Mucosa of descending colon (tissue), 3 donors: ENCODE data around the gene SHE. TPM values are rescaled to one million over a fixed set of nuclear protein-coding genes. Genes with fewer than 3 reads are reported as not detected.
A peak's percentile ranks its signal among the peaks of the same experiment; 100 is the strongest.

ENCODE experiments used
- ATAC-seq: fragments of 200-7000 bp; cut with Tn5 transposase; one replicate; pipeline ENCODE4 v1.9.1; 2020; ENCODE audit warnings: mild to moderate bottlenecking, moderate library complexity
- DNase-seq, 3 donors: peaks; one replicate each; pipeline ENCODE4 v3.0.0-alpha.2; 2020
- H3K36me3 ChIP-seq: fragments of 200-600 bp; one replicate; pipeline ENCODE4 v1.8.0; 2021; ENCODE audit warnings: low read depth, mild to moderate bottlenecking
- H3K4me1 ChIP-seq: fragments of 200-600 bp; one replicate; pipeline ENCODE4 v1.8.0; 2021; ENCODE audit warnings: low read depth, mild to moderate bottlenecking
- H3K4me3 ChIP-seq: fragments of 200-600 bp; one replicate; pipeline ENCODE4 v1.8.0; 2021; ENCODE audit warnings: mild to moderate bottlenecking
- H3K9me3 ChIP-seq: fragments of 200-600 bp; one replicate; pipeline ENCODE4 v1.8.0; 2021; ENCODE audit warnings: mild to moderate bottlenecking
- intact Hi-C, 2 donors: fragments of 100-400 bp; cut with DNase I in 1 of 2; cut with micrococcal nuclease in 1 of 2; formaldehyde crosslinking; loops; one replicate each; pipeline versions ENCODE4 v1.11.0 to v1.11.1; 2022; cut with DNase I, micrococcal nuclease
- total RNA-seq, 3 donors: library from RNA; stranded (reverse); fragmentation: NEBNext Ultra II Directional in 2 of 3; extraction: Animal tissue kit (Norgen Biotek cat#: 25700) in 2 of 3; gene quantifications; one replicate each; pipeline versions ENCODE4 v1.2.1 to v1.2.4, GENCODE V29; 2021 to 2023
- TF ChIP-seq, protein P1 (sequence below): fragments of 200-600 bp; IDR thresholded peaks from one replicate; pipeline ENCODE4 v1.8.0; 2022; ENCODE audit warnings: antibody characterized with exemption, mild to moderate bottlenecking
- donor health status: DM: no; HTN: no; CAD: no; lungs with moderate emphysema.
- donor health status: DM: no; HTN: no; CAD: no.
- donor health status: DM: no; HTN: yes; CAD: no.

The SHE gene
- total RNA-seq, 3 donors from 2014 or later, result 3.6 to 7.7 (median 6.0) TPM

DNA sequence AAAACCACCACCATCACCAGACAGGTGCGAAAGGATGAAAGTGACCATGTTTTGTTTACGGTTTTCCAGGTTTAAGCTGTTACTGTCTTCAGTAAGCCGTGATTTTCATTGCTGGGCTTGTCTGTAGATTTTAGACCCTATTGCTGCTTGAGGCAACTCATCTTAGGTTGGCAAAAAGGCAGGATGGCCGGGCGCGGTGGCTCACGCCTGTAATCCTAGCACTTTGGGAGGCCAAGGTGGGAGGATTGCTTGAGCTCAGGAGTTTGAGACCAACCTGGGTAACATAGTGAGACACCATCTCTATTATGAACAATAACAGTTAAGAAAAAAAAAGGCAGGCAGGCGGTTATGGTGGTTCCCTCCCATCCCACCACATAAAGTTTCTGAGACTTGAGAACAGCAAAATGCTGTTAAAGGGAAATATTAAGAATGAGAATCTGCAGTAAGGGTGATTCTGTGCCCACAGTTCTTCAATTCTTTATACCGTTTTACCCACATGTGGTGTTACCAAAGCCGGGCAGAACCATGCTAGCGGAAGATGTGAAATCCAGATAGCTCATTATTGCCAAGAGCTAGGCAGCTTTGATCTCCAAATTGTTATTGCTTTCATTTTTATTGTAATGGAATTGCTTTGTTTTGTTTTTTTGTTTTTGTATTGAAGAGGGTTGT, 34.6 kb downstream of the SHE start:
- no peaks in the 10 kb centered on the region for H3K9me3 ChIP-seq
- intact Hi-C loops, result loop anchor here in 1 of 2 donors (10.0 kb wide), 1 partner anchor 63 kb away; the partner anchor contains the start of gene IL6R
- no peaks in the 10 kb centered on the region for H3K36me3 ChIP-seq
- peaks cover 20% of the 10 kb centered on the region for H3K4me1 ChIP-seq
- ATAC-seq (no peak), DNase-seq (no peak)
- TF ChIP-seq, protein P1, sequence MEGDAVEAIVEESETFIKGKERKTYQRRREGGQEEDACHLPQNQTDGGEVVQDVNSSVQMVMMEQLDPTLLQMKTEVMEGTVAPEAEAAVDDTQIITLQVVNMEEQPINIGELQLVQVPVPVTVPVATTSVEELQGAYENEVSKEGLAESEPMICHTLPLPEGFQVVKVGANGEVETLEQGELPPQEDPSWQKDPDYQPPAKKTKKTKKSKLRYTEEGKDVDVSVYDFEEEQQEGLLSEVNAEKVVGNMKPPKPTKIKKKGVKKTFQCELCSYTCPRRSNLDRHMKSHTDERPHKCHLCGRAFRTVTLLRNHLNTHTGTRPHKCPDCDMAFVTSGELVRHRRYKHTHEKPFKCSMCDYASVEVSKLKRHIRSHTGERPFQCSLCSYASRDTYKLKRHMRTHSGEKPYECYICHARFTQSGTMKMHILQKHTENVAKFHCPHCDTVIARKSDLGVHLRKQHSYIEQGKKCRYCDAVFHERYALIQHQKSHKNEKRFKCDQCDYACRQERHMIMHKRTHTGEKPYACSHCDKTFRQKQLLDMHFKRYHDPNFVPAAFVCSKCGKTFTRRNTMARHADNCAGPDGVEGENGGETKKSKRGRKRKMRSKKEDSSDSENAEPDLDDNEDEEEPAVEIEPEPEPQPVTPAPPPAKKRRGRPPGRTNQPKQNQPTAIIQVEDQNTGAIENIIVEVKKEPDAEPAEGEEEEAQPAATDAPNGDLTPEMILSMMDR, result no peak
- H3K4me3 ChIP-seq, result no peak overlapping the region

DNA sequence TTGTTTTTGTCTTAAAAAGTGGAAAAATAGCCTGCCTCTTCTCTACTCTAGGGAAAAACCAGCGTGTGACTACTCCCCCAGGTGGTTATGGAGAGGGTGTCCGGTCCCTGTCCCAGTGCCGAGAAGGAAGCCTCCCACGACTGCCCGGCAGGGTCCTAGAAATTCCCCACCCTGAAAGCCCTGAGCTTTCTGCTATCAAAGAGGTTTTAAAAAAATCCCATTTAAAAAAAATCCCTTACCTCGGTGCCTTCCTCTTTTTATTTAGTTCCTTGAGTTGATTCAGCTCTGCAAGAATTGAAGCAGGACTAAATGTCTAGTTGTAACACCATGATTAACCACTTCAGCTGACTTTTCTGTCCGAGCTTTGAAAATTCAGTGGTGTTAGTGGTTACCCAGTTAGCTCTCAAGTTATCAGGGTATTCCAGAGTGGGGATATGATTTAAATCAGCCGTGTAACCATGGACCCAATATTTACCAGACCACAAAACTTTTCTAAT, 35.2 kb downstream of the SHE start:
- Histone ChIP-seq H3K4me1 (peaks cover 20% of the 10 kb centered on the region), H3K9me3 (no peaks in the 10 kb centered on the region), H3K4me3 (no peak overlapping the region), H3K36me3 (no peaks in the 10 kb centered on the region)
- TF ChIP-seq, protein P1, result no peak
- ATAC-seq (no peak), DNase-seq (no peak)
- intact Hi-C loops, result loop anchor here in 1 of 2 donors (10.0 kb wide), 1 partner anchor 62 kb away; the partner anchor contains the start of gene IL6R

GRCh38 chr1:154466206-154466605, 36.0 kb downstream of the SHE start:
- intact Hi-C loops, result loop anchor here in 1 of 2 donors (10.0 kb wide), 1 partner anchor 61 kb away; the partner anchor contains the start of gene IL6R

GRCh38 chr1:154465621-154466195, 36.5 kb downstream of the SHE start:
- ATAC-seq (no peak), DNase-seq (no peak)
- H3K4me1 ChIP-seq, result peaks cover 17% of the 10 kb centered on the region
- no peaks in the 10 kb centered on the region for H3K9me3 ChIP-seq
- no peak overlapping the region for H3K4me3 ChIP-seq
- H3K36me3 ChIP-seq, result no peaks in the 10 kb centered on the region
- TF ChIP-seq, protein P1, result no peak
- intact Hi-C loops, result loop anchor here in 1 of 2 donors (10.0 kb wide), 1 partner anchor 61 kb away; the partner anchor contains the start of gene IL6R

More at GRCh38 chr1:154466206-154466605, 36.0 kb downstream of the SHE start:
- Histone ChIP-seq H3K9me3 (no peaks in the 10 kb centered on the region), H3K4me1 (peaks cover 17% of the 10 kb centered on the region), H3K36me3 (no peaks in the 10 kb centered on the region), H3K4me3 (no peak overlapping the region)
- ATAC-seq (no peak), DNase-seq (no peak)
- TF ChIP-seq, protein P1, result no peak

DNA sequence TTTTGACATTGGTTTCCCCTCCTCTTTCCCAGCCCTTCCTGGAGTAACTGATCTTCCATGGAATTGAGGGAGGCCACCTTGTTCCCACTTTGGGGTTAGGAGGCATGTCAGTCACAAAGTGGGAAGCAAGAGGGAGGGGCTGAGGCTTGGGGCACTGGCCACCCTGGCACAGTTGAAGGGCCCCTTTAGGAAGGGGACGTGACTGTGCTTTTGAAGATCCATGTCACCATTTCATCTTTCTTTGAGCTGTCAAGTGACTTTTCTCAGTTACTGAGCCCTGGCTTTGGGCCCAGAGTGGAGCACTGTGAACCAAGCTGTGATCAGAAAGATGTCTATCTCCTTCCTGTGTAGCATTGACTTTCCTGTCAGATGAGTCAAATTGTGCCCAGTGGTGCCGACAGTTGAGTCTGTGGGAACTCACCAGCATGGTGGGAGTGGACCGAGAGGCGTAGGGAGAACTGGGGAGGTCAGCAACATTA, 38.7 kb downstream of the SHE start:
- ATAC-seq (peak; percentile 42), DNase-seq (no peak)
- no peak overlapping the region for H3K4me3 ChIP-seq
- intact Hi-C loops, result loop anchor here in 1 of 2 donors (10.0 kb wide), 1 partner anchor 59 kb away; the partner anchor contains the start of gene IL6R
- no peaks in the 10 kb centered on the region for H3K9me3 ChIP-seq
- no peaks in the 10 kb centered on the region for H3K36me3 ChIP-seq
- H3K4me1 ChIP-seq, result peaks cover 14% of the 10 kb centered on the region
- TF ChIP-seq, protein P1, result no peak
